ENCODE data around the gene TRHDE.
"Not testable (repeated sequence)": the region's sequence is repeated elsewhere in the genome, so short reads cannot be mapped to it uniquely, and the experiment has no call there.

TRHDE gene

GRCh38 chr12:72448805-72449204 is 176.6 kb downstream of the TRHDE start:
- no peak for DNase-seq

- DNase-seq = no peak
Observed at GRCh38 chr12:72453066-72453465, 180.9 kb downstream of the TRHDE start.

GRCh38 chr12:72453550-72453949 is 181.4 kb downstream of the TRHDE start:
- DNase-seq = no peak

GRCh38 chr12:72464471-72464870 is 192.3 kb downstream of the TRHDE start:
- DNase-seq = no peak

GRCh38 chr12:72465155-72465554 is 193.0 kb downstream of the TRHDE start:
- no peak for DNase-seq

- DNase-seq = no peak
Observed at GRCh38 chr12:72465940-72466630, 193.9 kb downstream of the TRHDE start.

- no peak for DNase-seq
Observed at GRCh38 chr12:72467985-72468384, 195.8 kb downstream of the TRHDE start.

GRCh38 chr12:72468505-72468904 is 196.3 kb downstream of the TRHDE start:
- DNase-seq = no peak

GRCh38 chr12:72471806-72472205 is 199.6 kb downstream of the TRHDE start:
- DNase-seq = no peak

GRCh38 chr12:72472350-72472749 is 200.2 kb downstream of the TRHDE start:
- no peak for DNase-seq

- DNase-seq = no peak
Observed at GRCh38 chr12:72476301-72476700, 204.1 kb downstream of the TRHDE start.

GRCh38 chr12:72485017-72485701 is 213.0 kb downstream of the TRHDE start:
- no peak for DNase-seq

- DNase-seq = no peak
Observed at GRCh38 chr12:72491426-72491825, 219.3 kb downstream of the TRHDE start.

- no peak for DNase-seq
Observed at GRCh38 chr12:72493407-72493806, 221.2 kb downstream of the TRHDE start.

- DNase-seq = no peak
Observed at GRCh38 chr12:72498354-72498753, 226.2 kb downstream of the TRHDE start.

GRCh38 chr12:72499244-72499643 is 227.1 kb downstream of the TRHDE start:
- DNase-seq = no peak

- no peak for DNase-seq
Observed at GRCh38 chr12:72502546-72502945, 230.4 kb downstream of the TRHDE start.

GRCh38 chr12:72505227-72505626 is 233.1 kb downstream of the TRHDE start:
- DNase-seq = no peak

GRCh38 chr12:72509891-72510290 is 237.7 kb downstream of the TRHDE start:
- DNase-seq = no peak

GRCh38 chr12:72510772-72511171 is 238.6 kb downstream of the TRHDE start:
- DNase-seq = no peak

- no peak for DNase-seq
Observed at GRCh38 chr12:72511498-72511897, 239.3 kb downstream of the TRHDE start.

- DNase-seq = no peak
Observed at GRCh38 chr12:72511906-72512305, 239.7 kb downstream of the TRHDE start.

GRCh38 chr12:72520044-72520678 is 248.0 kb downstream of the TRHDE start:
- not testable (repeated sequence) for DNase-seq

GRCh38 chr12:72521326-72521725 is 249.2 kb downstream of the TRHDE start:
- DNase-seq = no peak
